Embryonic facial prominence (tissue), 1 donor: ENCODE results near the gene SLC35D2.
"Not testable (repeated sequence)": the region's sequence is repeated elsewhere in the genome, so short reads cannot be mapped to it uniquely, and the experiment has no call there.

ENCODE experiments used
- DNase-seq: peaks from one replicate; pipeline ENCODE4 v3.0.0-alpha.2; 2016; ENCODE audit errors: extremely low spot score

SLC35D2 gene

DNA sequence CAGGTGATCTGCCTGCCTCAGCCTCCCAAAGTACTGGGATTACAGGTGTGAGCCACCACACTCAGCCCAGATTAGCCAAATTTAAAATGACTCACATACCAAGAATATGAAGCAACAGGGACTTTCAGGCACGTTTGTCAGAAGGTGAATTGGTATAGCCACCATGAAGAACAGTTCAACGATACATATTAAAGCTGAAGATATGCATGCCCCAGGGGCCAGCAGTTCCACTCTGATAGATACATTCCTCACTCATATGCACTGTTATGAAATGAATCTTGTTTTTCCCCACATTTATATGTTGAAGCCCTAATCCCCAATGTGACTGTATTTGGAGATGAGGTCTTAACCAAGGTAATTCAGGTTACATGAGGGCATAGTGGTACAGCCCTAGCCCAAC lies 22.5 kb downstream of the SLC35D2 start:
- no peak for DNase-seq

DNA sequence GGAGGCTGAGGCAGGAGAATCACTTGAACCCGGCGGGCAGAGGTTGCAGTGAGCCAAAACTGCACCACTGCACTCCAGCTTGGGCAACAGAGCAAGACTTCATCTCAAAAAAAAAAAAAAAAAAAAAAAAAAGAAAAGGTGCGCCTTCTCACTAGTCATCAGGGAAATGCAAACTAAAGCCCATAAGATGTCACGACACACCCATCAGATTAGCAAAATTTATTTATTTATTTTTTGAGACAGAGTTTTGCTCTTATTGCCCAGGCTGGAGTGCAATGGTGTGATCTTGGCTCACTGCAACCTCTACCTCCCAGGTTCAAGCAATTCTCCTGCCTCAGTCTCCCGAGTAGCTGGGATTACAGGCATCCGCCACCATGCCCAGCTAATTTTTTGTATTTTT lies 23.0 kb downstream of the SLC35D2 start:
- DNase-seq, result not testable (repeated sequence)

DNA sequence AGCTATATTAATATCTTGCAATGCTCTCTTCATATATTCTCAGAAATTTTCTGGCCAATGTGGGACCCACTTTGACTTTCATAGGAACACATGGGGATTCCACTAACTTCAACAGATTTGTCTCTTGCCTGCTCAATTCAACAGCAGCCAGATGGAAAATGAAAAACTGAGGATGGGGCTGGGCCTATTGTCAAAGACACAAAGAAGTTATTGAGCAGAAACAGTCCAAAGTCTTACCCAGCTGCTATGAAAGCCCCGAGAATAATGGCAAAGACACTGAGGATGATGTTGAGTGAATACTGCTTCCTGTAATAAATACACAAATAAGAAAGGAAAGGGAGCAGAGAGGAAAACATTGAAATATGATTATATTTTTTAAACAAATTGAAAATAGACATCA lies 32.6 kb downstream of the SLC35D2 start:
- DNase-seq, result no peak

DNA sequence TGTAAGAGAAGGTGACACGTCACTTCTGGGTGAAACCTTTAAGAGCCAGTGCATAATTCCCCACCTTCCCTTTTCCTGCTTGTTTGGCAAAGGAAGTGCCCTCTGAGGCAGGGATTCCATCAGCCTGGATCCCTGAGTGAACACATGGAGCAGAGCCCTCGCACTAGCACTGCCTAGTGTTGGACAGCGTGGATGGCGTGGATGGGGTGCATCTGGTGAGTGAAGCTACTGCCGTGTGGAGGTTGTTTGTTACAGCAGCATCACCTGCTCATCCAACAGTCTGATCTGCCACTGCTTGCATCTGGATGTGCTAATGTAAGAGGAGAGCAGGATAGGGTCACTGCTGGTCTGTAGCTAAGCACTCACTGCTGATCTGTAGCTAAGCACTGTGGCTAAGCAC lies 35.2 kb downstream of the SLC35D2 start:
- no peak for DNase-seq

DNA sequence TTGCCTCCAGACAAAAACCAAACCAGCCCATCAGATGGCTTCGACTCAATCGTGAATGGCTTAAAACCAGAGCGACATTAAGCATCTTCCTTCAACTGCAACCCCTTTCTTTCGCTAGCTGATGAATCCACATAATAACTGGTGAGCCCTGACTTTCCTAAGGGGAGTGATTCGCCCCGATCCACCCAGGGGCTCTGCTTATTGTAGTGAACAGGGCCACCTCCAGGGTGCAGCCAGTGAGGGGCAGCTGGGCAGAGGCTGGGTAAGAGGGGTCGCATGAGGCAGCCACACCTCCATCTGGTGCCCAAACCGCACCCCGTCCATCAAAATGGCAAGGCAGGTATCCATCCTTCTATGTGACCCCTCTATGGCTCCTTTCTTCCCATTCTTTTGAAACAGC lies 38.0 kb downstream of the SLC35D2 start:
- DNase-seq, result no peak

DNA sequence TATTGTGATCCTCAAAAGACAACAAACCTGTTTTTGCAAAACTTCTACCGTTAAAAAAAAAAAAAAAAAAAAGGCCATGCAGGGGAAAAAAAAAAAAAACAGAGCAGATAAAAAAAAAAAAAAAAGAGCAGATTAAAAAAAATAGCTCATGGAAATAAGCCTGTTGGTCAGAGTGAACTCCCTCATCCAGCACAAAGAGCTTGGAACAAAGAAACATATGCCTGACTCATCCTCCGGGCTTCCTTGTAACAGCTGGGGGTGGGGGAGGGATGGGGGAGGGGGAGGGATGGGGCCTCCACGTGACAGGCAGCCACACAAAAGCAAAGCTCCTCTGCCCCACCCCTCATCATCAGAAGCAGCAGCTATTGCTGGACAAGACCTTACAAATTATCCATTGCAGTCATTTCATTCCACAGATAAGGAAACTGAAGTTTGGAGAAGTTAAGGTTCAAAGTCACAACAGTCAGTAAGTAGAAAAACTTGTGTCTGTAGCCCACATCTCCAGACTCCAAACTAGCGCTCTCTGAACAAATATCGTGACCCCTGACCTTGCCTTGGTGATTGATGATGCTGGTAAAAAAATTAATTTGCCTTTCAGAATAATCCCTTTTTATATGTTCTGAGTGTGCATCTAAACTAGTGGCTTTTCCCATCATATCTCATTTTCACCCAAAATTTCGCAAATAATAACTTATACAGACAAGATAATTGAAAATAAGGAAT lies 38.9 kb downstream of the SLC35D2 start:
- no peak for DNase-seq

DNA sequence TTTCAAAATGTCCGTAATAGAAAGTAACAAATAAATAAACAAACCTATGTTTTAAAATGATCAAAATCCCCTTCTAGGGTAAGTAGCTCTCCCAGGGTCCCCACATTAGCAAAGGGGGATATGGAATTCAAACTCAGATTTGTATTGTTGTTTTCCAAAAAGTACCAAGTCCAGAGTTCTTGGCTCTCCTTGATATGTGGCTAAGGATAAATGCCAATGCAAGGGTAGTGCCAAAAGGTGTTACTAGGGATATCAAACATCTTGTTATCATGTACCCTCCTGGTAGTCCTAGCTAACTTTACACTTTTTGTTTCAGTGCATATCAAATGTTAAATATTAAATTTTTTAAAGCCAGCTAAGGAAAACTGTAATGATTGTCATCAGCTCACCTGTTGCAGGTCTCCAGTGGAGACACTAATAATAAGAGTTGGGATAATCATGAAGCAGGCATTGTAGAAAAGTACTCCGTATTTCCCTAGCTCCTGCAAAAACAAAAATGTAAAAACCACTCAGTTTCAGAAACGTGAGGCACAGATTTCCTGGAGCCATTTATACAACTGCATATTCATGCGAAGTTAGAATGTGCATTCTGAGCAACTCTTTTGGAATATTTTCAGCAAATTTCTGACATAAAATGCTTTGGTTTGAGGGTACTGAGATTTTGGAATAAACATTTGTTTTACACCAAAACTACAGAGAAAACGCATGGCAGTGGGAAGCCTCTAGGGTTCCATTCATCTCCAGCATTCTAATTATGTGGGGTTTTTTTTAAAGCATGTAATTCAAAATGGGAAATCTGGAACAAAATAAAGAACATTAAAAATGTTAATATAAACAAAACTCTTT lies 39.8 kb downstream of the SLC35D2 start:
- no peak for DNase-seq

DNA sequence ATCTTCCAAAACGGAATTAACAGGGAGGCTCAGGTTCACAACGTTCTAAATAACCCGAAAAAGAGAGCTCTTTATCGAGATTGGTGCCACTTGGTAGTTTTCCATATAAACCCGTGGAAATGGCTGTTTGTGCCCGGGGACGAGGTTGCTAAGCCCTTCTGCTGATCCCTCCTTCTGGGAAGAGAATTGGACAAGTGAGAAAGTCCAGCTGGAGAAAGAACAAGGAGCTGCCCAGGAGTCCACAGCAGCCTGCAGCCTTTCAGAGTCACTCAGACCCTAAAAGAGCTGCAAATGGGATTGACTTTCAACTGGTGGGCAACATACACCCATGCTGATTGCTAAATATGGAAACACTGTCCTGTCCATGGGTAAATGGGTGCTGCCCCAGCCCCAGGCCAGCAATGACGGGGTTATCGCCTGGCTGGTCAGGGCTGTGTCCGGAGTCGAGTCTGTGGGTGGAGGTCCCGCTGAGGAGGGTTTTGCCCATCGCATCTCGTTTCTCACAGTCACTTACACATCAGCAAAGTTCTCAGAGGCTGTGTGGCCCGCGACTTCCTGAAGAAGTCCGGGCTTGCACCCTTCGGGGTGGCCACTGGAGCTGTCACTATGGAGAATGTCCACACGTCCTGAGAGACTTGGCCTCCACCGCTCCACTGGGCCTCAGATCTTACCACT lies 40.8 kb downstream of the SLC35D2 start:
- DNase-seq, result no peak

DNA sequence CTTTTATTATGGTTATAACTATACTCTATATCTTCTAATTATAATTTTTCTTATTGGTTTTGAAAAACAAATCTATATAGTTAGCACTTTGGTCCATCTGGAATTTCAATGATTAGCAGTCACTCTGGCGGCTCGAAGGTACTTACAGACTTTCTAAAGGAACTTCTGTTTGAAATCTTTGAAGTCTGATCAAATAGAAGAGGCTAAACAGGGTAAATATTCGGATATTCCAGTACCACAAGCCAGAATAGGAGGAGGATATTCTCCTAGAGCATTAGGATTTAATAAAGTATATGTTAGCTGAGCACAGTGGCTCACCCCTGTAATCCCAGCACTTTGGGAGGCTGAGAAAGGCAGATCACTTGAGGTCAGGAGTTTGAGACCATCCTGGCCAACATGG lies 42.8 kb downstream of the SLC35D2 start:
- DNase-seq, result no peak

DNA sequence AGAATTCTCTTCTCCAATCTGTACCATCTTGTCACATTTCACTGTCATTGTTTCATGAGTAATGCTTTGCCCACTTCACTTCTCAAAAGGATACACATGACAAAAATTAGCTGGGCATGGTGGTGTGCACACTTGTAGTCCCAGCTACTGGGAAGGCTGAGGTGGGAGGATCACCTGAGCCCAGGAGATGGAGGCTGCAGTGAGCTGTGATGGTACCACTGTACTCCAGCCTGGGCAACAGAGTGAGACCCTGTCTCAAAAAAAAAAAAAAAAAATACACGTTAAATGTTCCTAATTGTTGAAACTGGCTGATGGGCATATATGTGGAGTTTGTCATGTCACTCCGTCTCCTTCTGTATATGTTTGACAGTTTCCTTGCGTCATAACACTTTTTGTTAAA lies 45.2 kb downstream of the SLC35D2 start:
- no peak for DNase-seq

DNA sequence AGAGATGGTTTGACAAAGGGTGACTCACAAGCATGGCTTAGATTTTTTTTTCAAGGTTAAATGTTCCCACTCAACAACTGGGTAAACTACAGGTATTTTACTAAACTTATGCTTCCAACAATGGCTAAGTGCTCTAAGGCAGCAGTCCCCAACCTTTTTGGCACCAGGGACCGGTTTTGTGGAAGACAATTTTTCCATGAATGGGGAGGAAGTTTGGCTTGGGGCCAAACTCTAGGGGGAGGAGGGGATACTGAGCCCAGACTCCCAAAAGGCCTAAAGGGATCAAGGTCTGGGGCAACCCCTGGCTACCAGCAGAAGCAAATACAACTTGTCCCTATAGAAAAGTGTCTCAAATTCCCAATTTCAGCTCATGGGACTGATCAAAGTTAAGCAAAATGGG lies 49.6 kb downstream of the SLC35D2 start:
- no peak for DNase-seq

DNA sequence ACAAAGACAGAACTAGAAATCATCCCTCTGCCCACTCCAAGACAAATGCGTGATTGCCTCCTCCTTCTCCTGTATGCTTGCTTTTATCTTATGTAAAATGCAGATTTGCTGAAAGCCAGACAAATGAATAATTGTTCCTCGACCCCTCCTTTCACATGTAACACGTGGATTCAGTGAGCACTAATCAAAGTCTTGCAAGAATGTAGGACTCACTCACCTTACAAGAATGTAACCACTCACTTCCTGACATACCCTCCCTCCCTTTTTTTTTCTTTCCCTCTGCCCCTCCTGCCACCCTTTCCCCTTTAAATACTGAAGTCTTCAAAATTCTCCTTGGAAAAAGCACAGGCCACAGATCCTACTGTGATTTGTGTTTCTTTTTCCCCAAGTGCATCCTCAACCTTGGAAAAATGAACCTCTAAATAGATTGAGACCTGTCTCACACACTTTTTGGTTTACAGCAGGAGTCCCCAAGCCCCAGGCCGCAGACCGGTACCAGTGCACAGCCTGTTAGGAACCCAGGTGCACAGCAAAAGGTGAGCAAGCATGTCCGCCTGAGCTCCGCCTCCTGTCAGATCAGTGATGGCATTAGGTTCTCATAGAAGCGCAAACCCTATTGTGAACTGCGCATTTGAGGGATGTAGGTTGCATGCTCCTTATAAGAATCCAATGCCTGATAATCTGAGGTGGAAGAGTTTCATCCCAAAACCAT lies 52.1 kb downstream of the SLC35D2 start:
- no peak for DNase-seq

DNA sequence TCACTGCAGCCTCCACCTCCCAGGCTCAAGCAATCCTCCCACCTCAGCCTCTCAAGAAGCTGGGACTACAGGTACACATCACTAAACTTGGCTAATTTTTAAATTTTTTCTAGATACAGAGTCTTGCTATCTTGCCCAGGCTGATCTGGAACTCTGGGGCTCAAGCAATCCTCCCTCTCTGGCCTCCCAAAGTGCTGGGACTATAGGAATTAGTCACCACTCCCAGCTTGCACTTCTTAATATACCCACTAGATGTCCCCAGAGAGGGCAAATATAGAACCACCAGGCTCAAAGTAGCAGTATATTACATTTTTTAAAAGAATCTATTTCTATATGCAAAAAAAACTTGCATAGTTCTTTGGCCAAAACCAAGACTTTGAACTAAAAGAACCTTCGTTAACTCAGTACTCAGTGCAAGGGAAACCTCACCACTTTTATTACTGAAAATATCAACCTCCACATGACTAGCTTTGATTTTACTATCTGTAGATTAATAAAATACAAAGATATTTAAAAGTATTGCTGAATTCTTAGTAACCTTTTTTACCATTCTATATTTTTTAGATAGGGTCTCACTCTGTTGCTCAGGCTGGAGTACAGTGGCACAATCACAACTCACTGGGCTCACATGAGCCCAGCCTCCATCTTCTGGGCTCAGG lies 55.7 kb downstream of the SLC35D2 start:
- DNase-seq, result peak; percentile 28

DNA sequence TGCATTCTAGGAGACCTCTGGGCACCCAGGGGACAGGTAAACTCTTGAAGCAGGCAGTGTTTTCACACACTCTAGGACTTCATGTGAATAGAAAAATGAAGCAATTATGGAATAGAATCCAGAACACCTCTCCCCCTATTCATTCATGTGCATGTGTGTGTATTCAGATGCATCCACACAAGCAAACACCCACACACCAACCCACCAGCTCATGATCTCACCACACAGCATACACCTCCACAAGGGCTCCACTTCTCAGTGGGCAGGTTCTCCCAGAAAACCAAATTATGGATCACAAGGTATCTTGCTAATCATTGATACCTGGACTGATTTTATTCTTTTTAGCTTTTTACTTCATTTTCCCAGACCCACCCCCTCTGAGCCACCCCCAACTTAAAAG lies 60.3 kb downstream of the SLC35D2 start:
- DNase-seq, result no peak

DNA sequence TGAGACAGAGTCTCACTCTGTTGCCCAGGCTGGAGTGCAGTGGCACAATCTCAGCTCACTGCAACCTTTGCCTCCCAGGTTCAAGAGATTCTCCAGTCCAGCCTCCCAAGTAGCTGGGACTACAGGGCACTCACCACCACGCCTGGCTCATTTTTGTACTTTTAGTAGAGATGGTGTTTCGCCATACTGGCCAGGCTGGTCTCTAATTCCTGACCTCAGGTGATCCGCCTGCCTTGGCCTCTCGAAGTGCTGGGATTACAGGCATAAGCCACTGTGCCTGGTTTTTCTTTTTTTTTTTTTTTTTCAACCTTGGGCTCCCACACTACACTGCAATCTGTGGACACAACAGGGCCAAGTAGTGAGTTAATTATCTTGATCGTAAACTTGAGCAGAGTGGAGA lies 60.8 kb downstream of the SLC35D2 start:
- DNase-seq, result not testable (repeated sequence)

DNA sequence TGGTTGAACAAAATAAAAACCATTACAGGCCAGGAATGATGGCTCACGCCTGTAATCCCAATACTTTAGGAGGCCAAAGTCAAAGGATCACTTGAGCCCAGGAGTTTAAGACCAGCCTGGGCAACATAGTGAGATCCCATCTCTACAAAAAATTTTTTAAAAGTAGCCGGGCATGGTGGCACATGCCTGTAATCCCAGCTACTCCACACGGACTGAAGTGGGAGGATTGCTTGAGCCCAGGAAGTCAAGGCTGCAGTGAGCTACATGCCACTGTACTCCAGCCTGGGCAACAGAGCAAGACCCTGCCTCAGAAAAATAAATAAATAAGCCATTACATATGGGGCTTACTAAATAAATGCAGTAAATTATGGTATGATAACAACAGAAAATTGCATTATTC lies 61.3 kb downstream of the SLC35D2 start:
- not testable (repeated sequence) for DNase-seq

DNA sequence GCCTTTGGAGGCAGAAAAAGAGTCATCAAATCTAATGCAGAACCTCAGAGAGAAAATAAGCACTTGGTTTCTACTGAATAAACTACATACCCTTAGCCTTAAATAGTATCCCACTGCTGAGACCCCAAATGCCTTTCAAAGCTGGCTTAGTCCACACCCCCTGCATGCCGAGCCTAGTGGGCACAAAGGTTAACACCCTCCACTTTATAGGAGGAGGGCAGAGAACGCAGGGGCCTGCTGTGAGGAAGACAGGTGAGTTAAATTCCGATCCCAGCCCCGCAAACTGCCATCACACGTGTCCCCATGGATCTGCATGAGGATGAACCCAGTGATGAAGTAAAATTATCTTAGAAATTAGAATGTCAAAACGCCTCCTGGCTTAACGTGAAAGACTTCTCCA lies 62.0 kb downstream of the SLC35D2 start:
- DNase-seq, result no peak

DNA sequence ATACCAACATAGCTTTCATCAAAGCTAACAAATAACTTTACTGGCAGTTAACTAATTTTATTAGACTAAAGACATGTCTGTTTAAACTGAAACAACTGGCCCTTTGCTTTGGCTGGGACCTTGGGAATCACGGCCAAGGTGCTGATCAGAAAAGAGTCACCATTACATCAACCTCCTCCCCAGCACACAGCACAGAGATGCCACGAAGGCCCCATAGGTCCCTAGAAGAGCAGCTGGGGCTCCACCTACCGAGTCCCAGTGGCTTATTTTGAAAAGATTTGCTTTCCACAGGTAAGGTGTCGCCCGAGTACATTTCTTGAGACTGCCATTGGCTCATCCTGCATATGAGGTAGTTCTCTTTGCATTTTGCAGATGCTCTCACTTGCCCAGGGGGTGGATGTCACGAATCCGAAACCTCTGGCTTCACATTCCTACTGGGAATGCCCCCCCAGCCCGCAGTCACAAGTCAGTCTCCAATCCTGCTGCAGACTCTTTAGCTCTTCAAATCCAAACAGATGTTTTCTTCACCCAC lies 62.7 kb downstream of the SLC35D2 start:
- no peak for DNase-seq

DNA sequence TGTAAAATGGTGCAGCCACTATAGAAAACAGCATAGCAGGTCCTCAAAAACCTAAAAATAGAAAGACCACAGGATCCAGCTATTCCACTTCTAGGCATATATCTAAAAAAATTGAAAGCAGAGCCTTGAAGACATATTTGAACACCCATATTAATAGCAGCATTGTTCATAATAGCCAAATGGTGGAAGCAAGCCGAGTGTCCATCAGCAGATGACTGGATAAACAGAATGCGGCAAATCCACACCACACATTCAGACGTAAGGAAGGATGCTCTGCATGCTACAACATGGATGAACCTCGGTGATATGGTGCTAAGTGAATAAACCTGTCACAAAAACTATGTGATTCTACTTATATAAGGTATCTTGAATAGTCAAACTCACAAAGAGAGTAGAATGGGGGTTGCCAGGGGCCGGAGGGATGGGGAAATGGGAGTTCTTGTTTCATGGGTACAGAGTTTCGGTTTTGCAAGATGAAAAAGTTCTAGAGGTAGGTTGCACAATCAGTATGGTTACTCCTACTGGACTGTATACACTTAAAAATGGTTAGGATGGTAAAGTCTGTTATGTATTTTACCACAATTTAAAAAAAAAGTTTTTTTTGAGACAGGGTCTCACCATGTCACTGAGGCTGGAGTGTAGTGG lies 64.5 kb downstream of the SLC35D2 start:
- no peak for DNase-seq

DNA sequence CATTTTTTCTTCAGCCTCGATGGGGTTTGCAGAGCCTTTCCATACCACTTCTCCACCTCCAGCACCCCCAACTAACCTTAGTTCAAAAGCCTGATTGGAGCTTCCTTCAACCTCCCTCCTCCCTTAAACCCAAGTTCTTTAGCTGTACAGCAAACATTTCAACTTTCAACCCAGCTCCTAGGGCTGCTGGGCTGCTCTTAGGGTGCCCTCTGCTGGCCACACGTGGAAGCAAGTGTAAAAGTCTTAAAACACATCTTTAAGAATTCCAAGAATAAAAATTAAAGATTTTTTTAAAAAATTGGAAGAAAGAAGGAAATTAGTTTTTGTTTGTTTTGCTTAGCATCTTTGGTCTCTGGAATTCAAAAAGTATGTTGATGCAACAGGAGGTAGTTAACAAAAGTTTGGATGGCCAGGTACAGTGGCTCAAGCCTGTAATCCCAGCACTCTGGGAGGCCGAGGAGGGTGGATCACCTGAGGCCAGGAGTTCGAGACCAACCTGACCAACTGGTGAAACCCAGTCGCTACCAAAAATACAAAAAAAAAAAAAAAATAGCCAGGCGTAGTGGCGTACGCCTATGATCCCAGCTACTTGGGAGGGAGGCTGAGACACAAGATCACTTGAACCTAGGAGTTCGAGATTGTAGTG lies 66.1 kb downstream of the SLC35D2 start:
- peak; percentile 38 for DNase-seq
